ENCODE results near the gene TNF. TPM values are rescaled to one million over a fixed set of nuclear protein-coding genes. Genes with fewer than 3 reads are reported as not detected.

The TNF gene
- total and polyA plus RNA-seq, 2 donors (not counting 3 experiments of a cell fraction or from before 2014, with no cell fraction given): not detected

DNA sequence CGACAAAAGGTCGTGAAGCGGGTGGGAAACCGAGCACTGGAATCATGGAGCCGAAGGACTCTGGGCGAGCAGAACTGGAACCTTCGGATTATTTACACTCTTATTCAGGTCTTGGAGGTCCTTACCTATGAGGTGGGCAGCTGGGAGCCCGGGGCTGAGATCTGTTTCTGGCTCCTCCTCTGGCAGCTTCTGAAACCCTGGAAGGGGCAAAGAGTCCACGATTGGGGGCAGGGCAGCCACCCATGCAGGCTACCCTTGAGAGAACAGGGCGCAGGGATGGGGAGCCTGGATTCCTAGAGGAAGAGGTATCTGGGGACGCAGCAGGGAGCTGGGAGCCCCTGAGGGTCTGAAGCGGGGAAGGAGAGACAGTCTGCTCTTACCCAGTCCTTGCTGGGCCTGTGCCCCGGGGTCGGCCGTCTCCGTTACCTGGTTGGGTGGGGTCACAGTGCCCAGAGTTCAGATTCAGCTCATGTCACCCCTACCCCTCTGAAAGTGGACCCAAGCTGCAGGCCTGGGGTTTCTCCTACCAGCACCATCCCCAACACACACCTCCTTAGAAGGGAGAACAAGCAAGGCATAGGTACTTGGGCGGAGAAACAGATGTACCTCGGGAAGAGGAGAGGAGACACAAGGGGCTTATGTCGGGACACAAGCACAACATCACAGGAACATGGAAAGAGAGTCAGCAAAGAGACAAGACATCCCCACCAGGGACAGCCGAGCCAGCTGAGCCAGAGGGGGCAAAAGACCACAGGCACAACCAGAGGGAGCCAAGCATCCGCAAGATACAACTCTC, 6.3 kb downstream of the TNF start:
- Histone ChIP-seq H3K9ac (replicated peaks; ENCODE audit: extremely low read depth, insufficient read depth, low read length) (peak overlapping the region; percentile 71), H3K4me1 (ENCODE audit: control insufficient read depth, extremely low read depth, insufficient read depth, low read length) (peaks cover 16% of the 10 kb centered on the region), H2AFZ (ENCODE audit: low read depth, low read length) (peak overlapping the region; percentile 40), H3K9me1 (replicated peaks; ENCODE audit: control insufficient read depth, extremely low read depth, insufficient read depth, low read length) (no peaks in the 10 kb centered on the region), H3K4me3 (replicated peaks in 1 of 3; ENCODE audit: insufficient read depth in 1 of 3, low read depth in 1 of 3, low read length in 3 of 3) (peak overlapping the region; percentile 56 to 71 (median 70)), H3K4me2 (ENCODE audit: insufficient read depth, low read length) (peak overlapping the region; percentile 78), H3K27ac (ENCODE audit: insufficient read depth, low read depth, low read length) (peak overlapping the region; percentile 55), H3K79me2 (ENCODE audit: control insufficient read depth, insufficient read depth, low read length) (peaks cover 10% of the 10 kb centered on the region), H3K36me3 (ENCODE audit: control insufficient read depth in 2 of 2, extremely low read depth in 1 of 2, insufficient read depth in 2 of 2, low read length in 2 of 2) (no peaks in the 10 kb centered on the region), H3K9me3 (replicated peaks; ENCODE audit: control insufficient read depth, insufficient read depth, low read length) (no peaks in the 10 kb centered on the region), H4K20me1 (replicated peaks; ENCODE audit: control insufficient read depth, extremely low read depth, insufficient read depth, low read length) (no peaks in the 10 kb centered on the region), H3K27me3 (ENCODE audit: control insufficient read depth in 2 of 2, insufficient read depth in 2 of 2, low read length in 2 of 2) (no peaks in the 10 kb centered on the region)
- TF ChIP-seq, protein P1, sequence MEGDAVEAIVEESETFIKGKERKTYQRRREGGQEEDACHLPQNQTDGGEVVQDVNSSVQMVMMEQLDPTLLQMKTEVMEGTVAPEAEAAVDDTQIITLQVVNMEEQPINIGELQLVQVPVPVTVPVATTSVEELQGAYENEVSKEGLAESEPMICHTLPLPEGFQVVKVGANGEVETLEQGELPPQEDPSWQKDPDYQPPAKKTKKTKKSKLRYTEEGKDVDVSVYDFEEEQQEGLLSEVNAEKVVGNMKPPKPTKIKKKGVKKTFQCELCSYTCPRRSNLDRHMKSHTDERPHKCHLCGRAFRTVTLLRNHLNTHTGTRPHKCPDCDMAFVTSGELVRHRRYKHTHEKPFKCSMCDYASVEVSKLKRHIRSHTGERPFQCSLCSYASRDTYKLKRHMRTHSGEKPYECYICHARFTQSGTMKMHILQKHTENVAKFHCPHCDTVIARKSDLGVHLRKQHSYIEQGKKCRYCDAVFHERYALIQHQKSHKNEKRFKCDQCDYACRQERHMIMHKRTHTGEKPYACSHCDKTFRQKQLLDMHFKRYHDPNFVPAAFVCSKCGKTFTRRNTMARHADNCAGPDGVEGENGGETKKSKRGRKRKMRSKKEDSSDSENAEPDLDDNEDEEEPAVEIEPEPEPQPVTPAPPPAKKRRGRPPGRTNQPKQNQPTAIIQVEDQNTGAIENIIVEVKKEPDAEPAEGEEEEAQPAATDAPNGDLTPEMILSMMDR (IDR thresholded peaks at IDR 0.05; ENCODE audit: extremely low read depth in 1 of 2, insufficient read depth in 1 of 2, low read depth in 1 of 2, low read length in 2 of 2): no peak
- TF ChIP-seq POLR2A (IDR thresholded peaks at IDR 0.05; ENCODE audit: low read depth, low read length): peak; percentile 43
- no peak for TF ChIP-seq JUN (IDR thresholded peaks at IDR 0.05; ENCODE audit: borderline replicate concordance, insufficient read depth, insufficient read length, low read depth)
- no peak for TF ChIP-seq FOS (IDR thresholded peaks at IDR 0.05; ENCODE audit: borderline replicate concordance, insufficient read depth, low read length)
- TF ChIP-seq GATA2 (IDR thresholded peaks at IDR 0.05; ENCODE audit: insufficient read depth, insufficient read length, low read depth, low read length): no peak
- no peak for TF ChIP-seq MYC (IDR thresholded peaks at IDR 0.05; ENCODE audit: low read depth, low read length)
- no peak for TF ChIP-seq POLR2AphosphoS5 (IDR thresholded peaks at IDR 0.05; ENCODE audit: insufficient read depth, low read depth, low read length)
- TF ChIP-seq EZH2 (IDR thresholded peaks at IDR 0.05; ENCODE audit: borderline replicate concordance, low read depth, low read length, severe bottlenecking): no peak
- ChIA-PET POLR2A (interaction anchor here (0.7 to 1.6 kb wide), 6 partner anchors 7 to 39 kb away, joined by 3 to 5 read pairs (median 3); partner anchors contain the start of gene PRRC2A), CTCF (interaction anchor here (1.0 to 32.6 kb wide), 6 partner anchors 8 to 50 kb away, joined by 3 to 1517 read pairs (median 8); partner anchors contain the start of genes ATP6V1G2, DDX39B, NCR3 and NFKBIL1)
- no peak for DNase-seq (ENCODE audit: low read depth, low spot score)
- dilution Hi-C loops (cut with MboI; ENCODE audit: extremely low pct_ligation_motif_present, low sequenced_read_pairs) (no loop called here), intact Hi-C loops (cut with micrococcal nuclease) (loop anchor here (1.0 kb wide), 3 partner anchors 17 to 30 kb away; no protein-coding TSS in a partner anchor)
- BruUV-seq (replicated peaks): no TSS peak
- FAIRE-seq: peak; percentile 67

Measured in endothelial cell of umbilical vein (primary cell).